Endothelial cell of umbilical vein (primary cell): Measurements from ENCODE around the gene ZNF804A. TPM values are rescaled to one million over a fixed set of nuclear protein-coding genes. Genes with fewer than 3 reads are reported as not detected.

ENCODE experiments used
- BruUV-seq: library from RNA; stranded (reverse); fragments of 400-500 nt; replicated peaks from 2 replicates; lab custom pipeline; 2021; lab: Mats Ljungman, UMichigan
- CTCF ChIA-PET: fragments of 300-600, 350-600 bp; sonication (Branson Sonifier 250); formaldehyde crosslinking; loops from one replicate; lab custom pipeline; 2021; ENCODE audit warnings: antibody characterized with exemption, inconsistent platforms; lab: Charles Lee
- POLR2A ChIA-PET: fragments of 300-600, 350-600 bp; sonication (Branson Sonifier 250); formaldehyde crosslinking; loops from one replicate; lab custom pipeline; 2021; ENCODE audit warnings: antibody characterized with exemption, inconsistent platforms; lab: Charles Lee
- DNase-seq: peaks from one replicate; pipeline ENCODE4 v3.0.0-alpha.2; 2011; ENCODE audit warnings: low read depth, low spot score
- FAIRE-seq: peaks from 2 replicates; lab custom pipeline; 2011; peaks lifted over from hg19 to GRCh38; lab: Jason Lieb, UNC
- H2AFZ ChIP-seq: 2 replicates; pipeline ENCODE4 v1.6.0; 2012; ENCODE audit warnings: low read depth, low read length, control low read depth, inconsistent platforms
- H3K27ac ChIP-seq: 2 replicates; pipeline ENCODE4 v1.5.1; 2011; ENCODE audit warnings: low read depth, mild to moderate bottlenecking, control low read depth, low read length, moderate library complexity; ENCODE audit not compliant: insufficient read depth
- H3K27me3 ChIP-seq, 2 experiments: 2 replicates each; pipeline versions ENCODE4 v1.6.0 to v1.6.1; 2011; ENCODE audit warnings: low read length in 2 of 2, mixed read lengths in 1 of 2; ENCODE audit not compliant: control insufficient read depth in 2 of 2, insufficient read depth in 2 of 2
- H3K36me3 ChIP-seq, 2 experiments: 2 replicates in 1 of 2; 3 replicates in 1 of 2; pipeline ENCODE4 v1.5.1; 2011; ENCODE audit warnings: low read length in 2 of 2, mild to moderate bottlenecking in 1 of 2, moderate library complexity in 1 of 2; ENCODE audit not compliant: control insufficient read depth in 2 of 2, insufficient read depth in 2 of 2; ENCODE audit errors: extremely low read depth in 1 of 2
- H3K4me1 ChIP-seq: 3 replicates; pipeline ENCODE4 v1.5.1; 2011; ENCODE audit warnings: mild to moderate bottlenecking, low read length; ENCODE audit not compliant: control insufficient read depth, insufficient read depth; ENCODE audit errors: extremely low read depth
- H3K4me2 ChIP-seq: 2 replicates; pipeline ENCODE4 v1.6.1; 2011; ENCODE audit warnings: low read length, control low read depth, mixed read lengths; ENCODE audit not compliant: insufficient read depth
- H3K4me3 ChIP-seq, 3 experiments: fragments of 200-600 bp in 1 of 3; sonication (generic), shearing (Covaris generic) in 1 of 3; replicated peaks in 1 of 3; 2 replicates each; pipeline ENCODE4 v1.5.1; 2011 to 2016; ENCODE audit warnings: control low read depth in 3 of 3, low read length in 3 of 3, mild to moderate bottlenecking in 2 of 3, inconsistent platforms in 1 of 3, low read depth in 1 of 3, moderate library complexity in 1 of 3; ENCODE audit not compliant: insufficient read depth in 1 of 3
- H3K79me2 ChIP-seq: 2 replicates; pipeline ENCODE4 v1.6.0; 2012; ENCODE audit warnings: low read length, inconsistent platforms; ENCODE audit not compliant: control insufficient read depth, insufficient read depth
- H3K9ac ChIP-seq: replicated peaks from 2 replicates; pipeline ENCODE3; 2011; ENCODE audit warnings: low read length, control low read depth; ENCODE audit not compliant: insufficient read depth; ENCODE audit errors: extremely low read depth
- H3K9me1 ChIP-seq: replicated peaks from 3 replicates; pipeline ENCODE4 v1.6.0; 2011; ENCODE audit warnings: mild to moderate bottlenecking, low read length; ENCODE audit not compliant: control insufficient read depth, insufficient read depth; ENCODE audit errors: extremely low read depth
- H3K9me3 ChIP-seq: replicated peaks from 2 replicates; pipeline ENCODE4 v1.5.1; 2012; ENCODE audit warnings: low read length, inconsistent platforms; ENCODE audit not compliant: control insufficient read depth, insufficient read depth
- H4K20me1 ChIP-seq: replicated peaks from 2 replicates; pipeline ENCODE3; 2011; ENCODE audit warnings: mild to moderate bottlenecking, low read length; ENCODE audit not compliant: control insufficient read depth, insufficient read depth; ENCODE audit errors: extremely low read depth
- EZH2 ChIP-seq: IDR thresholded peaks from 2 replicates; pipeline ENCODE4 v1.6.1; 2012; ENCODE audit warnings: borderline replicate concordance, low read depth, mild to moderate bottlenecking, moderate library complexity, low read length, inconsistent platforms; ENCODE audit not compliant: severe bottlenecking
- FOS ChIP-seq: IDR thresholded peaks from 2 replicates; pipeline ENCODE4 v1.6.1; 2011; ENCODE audit warnings: mild to moderate bottlenecking, low read length, moderate library complexity, borderline replicate concordance; ENCODE audit not compliant: insufficient read depth
- GATA2 ChIP-seq: IDR thresholded peaks from 2 replicates; pipeline ENCODE4 v1.7.0; 2011; ENCODE audit warnings: low read depth, mild to moderate bottlenecking, moderate library complexity, mixed read lengths, low read length; ENCODE audit not compliant: insufficient read length, insufficient read depth
- POLR2A ChIP-seq: IDR thresholded peaks from 2 replicates; pipeline ENCODE4 v1.6.1; 2012; ENCODE audit warnings: low read depth, mild to moderate bottlenecking, control low read depth, low read length
- dilution Hi-C: fragments of 300-500 bp; cut with MboI; formaldehyde crosslinking; loops from one replicate; pipeline ENCODE4 v1.15.0; 2019; ENCODE audit warnings: low sequenced_read_pairs; ENCODE audit not compliant: extremely low pct_ligation_motif_present
- intact Hi-C: fragments of 100-400 bp; cut with micrococcal nuclease; formaldehyde crosslinking; loops from one replicate; pipeline ENCODE4 v1.10.0; 2022
- polyA plus RNA-seq, 4 experiments: library from polyadenylated mRNA; depleted of rRNA in 3 of 4; stranded (reverse) in 3 of 4; unstranded in 1 of 4; fragments of >200 nt; gene quantifications; 2 replicates each; pipeline versions ENCODE4 v1.2.1 to v1.2.3, GENCODE V29; 2011 to 2012; ENCODE audit warnings: missing spikeins in 1 of 4
- total RNA-seq: library from RNA; stranded (reverse); gene quantifications from 2 replicates; pipeline ENCODE4 v1.2.3, GENCODE V29; 2021

ZNF804A gene
- total and polyA plus RNA-seq, 2 donors (not counting 3 experiments of a cell fraction or from before 2014, with no cell fraction given), result 0.22 TPM; not detected in 1

- Histone ChIP-seq H3K9ac (peak overlapping the region; percentile 54), H3K9me1 (no peaks in the 10 kb centered on the region), H3K4me3 (peak overlapping the region; percentile 58 to 75 (median 73)), H3K9me3 (no peaks in the 10 kb centered on the region), H3K27me3 (peaks cover 12 to 34% of the 10 kb centered on the region in 2 experiments), H3K36me3 (no peaks in the 10 kb centered on the region), H4K20me1 (no peaks in the 10 kb centered on the region), H3K79me2 (no peaks in the 10 kb centered on the region), H3K4me1 (peaks cover 12% of the 10 kb centered on the region), H3K27ac (peak overlapping the region; percentile 44), H3K4me2 (peak overlapping the region; percentile 78), H2AFZ (peak overlapping the region; percentile 78)
- ChIA-PET POLR2A (no interaction called here), CTCF (interaction anchor here (1.5 to 2.0 kb wide), 5 partner anchors 12 to 1348 kb away, joined by 4 to 15 read pairs (median 10); partner anchors contain the start of gene FSIP2)
- BruUV-seq, result no TSS peak
- DNase-seq (peak; percentile 65), FAIRE-seq (no peak)
- TF ChIP-seq EZH2 (peak; percentile 30), FOS (no peak)
- dilution Hi-C loops, result no loop called here
- intact Hi-C loops, result loop anchor here (1.0 to 10.0 kb wide), 3 partner anchors 37 to 1353 kb away; no protein-coding TSS in a partner anchor
Measured at GRCh38 chr2:184597571-184597991, 748 bp upstream of the ZNF804A start.

GRCh38 chr2:184598002-184598315 is 370 bp upstream of the ZNF804A start:
- intact Hi-C loops, result loop anchor here (10.0 kb wide), 2 partner anchors 253 to 1353 kb away; no protein-coding TSS in a partner anchor
- no TSS peak for BruUV-seq
- DNase-seq (no peak), FAIRE-seq (no peak)
- Histone ChIP-seq H3K36me3 (no peaks in the 10 kb centered on the region), H3K9me3 (no peaks in the 10 kb centered on the region), H3K27ac (peak overlapping the region; percentile 44), H3K4me3 (peak overlapping the region; percentile 58 to 75 (median 73)), H3K4me1 (peaks cover 12% of the 10 kb centered on the region), H3K27me3 (peaks cover 12 to 34% of the 10 kb centered on the region in 2 experiments), H3K9ac (peak overlapping the region; percentile 54), H4K20me1 (no peaks in the 10 kb centered on the region), H3K4me2 (peak overlapping the region; percentile 78), H3K79me2 (no peaks in the 10 kb centered on the region), H3K9me1 (no peaks in the 10 kb centered on the region), H2AFZ (peak overlapping the region; percentile 78)
- ChIA-PET POLR2A (no interaction called here), CTCF (no interaction called here)
- TF ChIP-seq GATA2 (no peak), POLR2A (no peak), EZH2 (no peak)
- dilution Hi-C loops, result no loop called here
